NOMO-1 treated with dmso at 0.1 percent for 144 hours (cell line): Measurements from ENCODE around the gene CRTC1.

Experiments
- DNase-seq: peaks from one replicate; lab custom pipeline; 2025; ENCODE audit not compliant: unreplicated experiment; lab: John Stamatoyannopoulos, UW

CRTC1 gene

DNA sequence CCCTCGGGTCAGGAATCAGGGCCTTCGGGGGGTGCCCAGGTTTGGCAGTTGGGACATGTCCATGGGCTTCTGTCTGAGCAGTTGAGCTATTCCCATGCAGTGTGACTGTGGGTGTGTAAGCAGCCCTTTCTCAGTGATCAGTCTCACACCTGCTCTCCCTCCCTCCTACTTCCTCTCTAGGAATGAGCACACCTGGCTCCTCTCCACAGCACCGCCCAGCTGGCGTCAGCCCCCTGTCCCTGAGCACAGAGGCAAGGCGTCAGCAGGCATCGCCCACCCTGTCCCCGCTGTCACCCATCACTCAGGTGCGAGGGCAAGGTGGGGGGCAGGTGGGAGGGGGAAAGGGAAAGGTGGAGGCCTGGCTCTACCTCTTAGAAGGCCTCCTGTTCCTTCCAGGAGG lies 81.7 kb downstream of the CRTC1 start:
- no peak for DNase-seq

GRCh38 chr19:18768046-18768771 lies 84.7 kb downstream of the CRTC1 start:
- DNase-seq, result no peak

- no peak for DNase-seq
Observed at GRCh38 chr19:18768997-18769891, 85.8 kb downstream of the CRTC1 start.

DNA sequence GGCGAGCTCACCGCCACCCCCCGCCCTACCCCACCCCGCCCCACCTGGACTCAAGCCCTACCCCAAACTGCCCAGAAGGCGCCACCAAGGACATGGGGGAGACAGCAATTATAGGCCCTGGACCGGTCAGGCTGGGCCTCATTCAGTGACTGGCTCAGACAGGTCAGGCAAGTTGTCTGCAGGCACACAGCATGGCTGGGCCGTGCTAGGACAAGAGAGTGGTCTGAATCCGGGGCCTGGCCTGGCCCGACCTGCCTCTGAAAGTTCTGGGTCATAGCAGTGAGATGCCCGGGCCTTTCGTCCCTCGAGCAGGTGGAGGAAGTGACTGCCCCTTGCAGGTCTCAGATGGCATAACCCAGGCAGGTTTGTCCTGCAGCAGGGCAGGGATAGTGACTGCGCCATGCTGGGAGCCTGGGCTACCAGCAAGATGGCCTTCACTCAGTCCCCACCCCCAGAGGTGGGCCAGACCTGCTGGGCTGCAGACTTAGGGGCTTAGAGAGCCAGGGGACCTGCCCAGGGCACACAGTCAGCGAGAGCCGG lies 86.6 kb downstream of the CRTC1 start:
- DNase-seq, result no peak

- no peak for DNase-seq
Observed at GRCh38 chr19:18770663-18771327, 87.3 kb downstream of the CRTC1 start.

DNA sequence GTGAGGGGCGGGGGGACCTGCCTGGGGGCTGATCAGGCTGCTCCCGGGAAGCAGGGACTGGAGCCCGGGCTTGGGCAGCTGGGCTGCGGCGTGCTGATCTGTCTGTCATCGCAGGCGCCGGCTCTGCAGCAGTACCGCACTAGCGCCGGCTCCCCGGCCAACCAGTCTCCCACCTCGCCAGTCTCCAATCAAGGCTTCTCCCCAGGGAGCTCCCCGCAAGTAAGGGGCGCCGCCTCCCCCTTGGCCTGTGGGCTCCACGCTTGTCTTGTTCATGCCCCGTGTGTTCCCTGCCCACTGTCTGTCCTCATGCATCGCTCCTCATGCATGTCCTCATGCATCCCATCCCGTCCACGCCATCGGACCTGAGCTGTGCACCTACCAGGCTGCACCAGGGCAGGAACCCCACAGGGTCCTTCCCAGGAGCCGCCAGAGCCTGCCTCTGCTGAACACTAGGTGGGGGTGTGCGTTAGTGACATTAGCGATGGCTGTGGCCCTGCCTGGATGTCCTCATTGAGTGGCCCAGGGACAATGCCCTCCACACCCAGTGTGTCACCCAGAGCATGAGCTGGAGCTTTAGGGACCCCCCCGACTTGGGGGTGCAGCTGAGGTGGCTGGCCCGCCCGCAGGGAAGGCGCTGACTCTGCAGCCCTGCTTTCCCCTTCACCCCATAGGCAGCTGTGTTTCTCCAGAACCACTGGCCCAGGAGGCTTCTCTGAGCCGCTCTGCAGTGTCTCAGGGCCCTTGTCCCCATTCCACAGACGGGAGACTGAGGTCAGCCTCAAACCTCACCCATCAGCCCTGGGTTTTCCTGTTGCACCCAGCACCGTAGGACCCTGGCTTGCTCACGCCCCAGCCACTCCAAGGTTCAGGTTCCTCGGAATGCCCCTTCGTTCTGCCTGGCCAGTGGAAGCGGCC lies 88.1 kb downstream of the CRTC1 start:
- DNase-seq, result no peak

DNA sequence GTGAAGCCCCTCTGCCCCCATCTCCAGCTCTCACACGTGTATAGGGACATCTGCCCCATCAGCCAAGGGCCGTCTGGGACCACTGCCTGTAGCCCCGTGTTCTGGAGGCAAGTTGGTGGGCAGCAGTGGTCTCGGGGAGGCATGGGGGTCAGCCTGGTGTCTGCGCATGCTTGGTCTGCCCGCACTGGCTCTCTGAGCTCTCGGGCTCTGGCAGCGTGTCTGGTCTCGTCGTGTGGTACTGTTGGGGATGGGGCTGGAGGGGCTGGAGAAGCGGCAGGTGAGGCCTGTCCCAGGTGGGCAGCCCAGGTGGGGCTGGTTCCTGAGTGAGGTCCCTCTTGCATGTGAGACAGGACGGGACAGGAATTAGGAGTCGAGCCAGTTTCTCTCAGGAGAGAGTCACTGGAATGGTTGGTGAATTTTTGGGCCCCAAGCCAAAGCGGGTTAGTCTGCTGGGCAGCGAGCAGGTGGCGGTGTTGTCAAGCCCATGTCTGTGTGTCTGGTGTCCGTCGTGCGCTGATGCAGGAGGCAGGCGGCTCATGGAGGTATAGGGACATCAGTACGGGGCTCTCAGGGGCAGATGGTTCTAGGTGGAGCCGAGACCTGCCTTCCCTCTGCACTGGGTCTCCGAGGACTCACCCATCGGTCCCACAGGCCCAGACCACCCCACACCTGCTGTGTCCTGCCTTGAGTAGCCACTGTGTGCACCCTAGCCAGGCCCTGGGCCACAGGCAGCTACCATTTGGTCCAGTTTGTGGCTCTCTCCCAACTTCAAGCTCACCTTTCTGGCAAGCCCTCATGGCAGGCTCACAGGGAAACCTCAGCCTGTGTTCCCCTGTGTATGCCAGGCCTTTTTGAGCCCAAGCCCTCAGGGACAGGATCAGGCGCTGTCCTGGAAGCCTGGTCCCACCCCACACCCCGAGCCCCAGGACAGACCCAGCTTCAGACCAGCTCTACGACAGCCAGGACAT lies 89.4 kb downstream of the CRTC1 start:
- DNase-seq, result no peak

GRCh38 chr19:18773682-18774081 lies 90.2 kb downstream of the CRTC1 start:
- DNase-seq, result no peak

GRCh38 chr19:18774107-18774506 lies 90.6 kb downstream of the CRTC1 start:
- no peak for DNase-seq

GRCh38 chr19:18774782-18775444 lies 91.4 kb downstream of the CRTC1 start:
- no peak for DNase-seq

DNA sequence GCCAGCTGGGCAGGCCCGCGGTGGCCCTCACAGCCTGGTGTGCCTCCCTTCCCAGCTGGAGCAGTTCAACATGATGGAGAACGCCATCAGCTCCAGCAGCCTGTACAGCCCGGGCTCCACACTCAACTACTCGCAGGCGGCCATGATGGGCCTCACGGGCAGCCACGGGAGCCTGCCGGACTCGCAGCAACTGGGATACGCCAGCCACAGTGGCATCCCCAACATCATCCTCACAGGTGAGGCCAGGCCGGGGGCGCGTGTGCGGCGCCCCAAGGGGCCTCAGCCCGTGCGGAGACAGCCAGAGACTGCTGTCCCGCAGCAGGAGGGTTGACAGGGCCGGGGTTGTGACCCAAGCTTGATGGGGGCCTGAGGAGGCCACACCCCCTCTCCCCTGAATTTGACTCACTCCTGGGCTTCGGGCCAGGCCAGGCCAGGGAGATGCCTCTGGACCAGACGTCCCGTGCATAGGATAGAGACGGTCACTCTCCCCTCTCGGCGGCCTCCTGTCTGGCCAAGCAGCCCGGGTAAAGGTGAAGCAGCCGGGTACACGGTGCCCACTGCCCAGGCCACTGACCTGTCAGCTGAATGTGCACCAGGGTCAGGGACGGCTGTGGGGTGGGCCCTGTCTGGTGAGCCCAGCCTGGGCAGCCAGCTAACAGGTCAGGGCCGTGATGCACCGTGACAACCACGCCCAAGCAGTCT lies 92.3 kb downstream of the CRTC1 start:
- DNase-seq, result no peak

GRCh38 chr19:18776288-18776594 lies 92.8 kb downstream of the CRTC1 start:
- no peak for DNase-seq

DNA sequence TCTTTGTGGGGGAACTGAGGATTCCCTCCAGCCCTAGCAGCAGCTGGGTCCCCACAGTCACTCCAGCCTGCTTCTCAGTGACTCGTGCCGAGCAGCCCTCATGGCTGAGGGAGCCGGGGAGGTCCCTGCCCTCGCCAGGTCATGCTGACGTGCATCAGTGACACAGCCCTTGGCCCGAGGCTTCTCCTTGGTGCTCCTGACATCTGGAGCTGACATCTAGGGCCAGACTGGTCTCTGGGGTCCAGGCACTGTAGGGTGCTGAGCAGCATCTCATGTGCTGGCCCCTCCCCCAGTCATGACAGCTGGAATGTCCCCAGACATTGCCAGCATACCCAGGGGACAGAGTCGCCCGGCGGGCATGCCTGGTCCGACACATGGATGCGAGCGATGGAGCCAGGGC lies 93.3 kb downstream of the CRTC1 start:
- no peak for DNase-seq

DNA sequence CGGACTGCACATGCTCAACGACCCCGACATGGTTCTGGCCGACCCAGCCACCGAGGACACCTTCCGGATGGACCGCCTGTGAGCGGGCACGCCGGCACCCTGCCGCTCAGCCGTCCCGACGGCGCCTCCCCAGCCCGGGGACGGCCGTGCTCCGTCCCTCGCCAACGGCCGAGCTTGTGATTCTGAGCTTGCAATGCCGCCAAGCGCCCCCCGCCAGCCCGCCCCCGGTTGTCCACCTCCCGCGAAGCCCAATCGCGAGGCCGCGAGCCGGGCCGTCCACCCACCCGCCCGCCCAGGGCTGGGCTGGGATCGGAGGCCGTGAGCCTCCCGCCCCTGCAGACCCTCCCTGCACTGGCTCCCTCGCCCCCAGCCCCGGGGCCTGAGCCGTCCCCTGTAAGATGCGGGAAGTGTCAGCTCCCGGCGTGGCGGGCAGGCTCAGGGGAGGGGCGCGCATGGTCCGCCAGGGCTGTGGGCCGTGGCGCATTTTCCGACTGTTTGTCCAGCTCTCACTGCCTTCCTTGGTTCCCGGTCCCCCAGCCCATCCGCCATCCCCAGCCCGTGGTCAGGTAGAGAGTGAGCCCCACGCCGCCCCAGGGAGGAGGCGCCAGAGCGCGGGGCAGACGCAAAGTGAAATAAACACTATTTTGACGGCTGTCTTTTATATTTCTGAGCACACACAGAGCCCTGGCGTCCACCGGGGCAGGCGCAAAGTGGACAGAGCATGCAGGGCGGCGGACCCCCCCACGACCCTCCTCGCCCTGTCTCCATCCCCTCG lies 94.0 kb downstream of the CRTC1 start:
- DNase-seq, result no peak

- DNase-seq, result no peak
Observed at GRCh38 chr19:18778076-18778389, 94.6 kb downstream of the CRTC1 start.

GRCh38 chr19:18778826-18779495 lies 95.5 kb downstream of the CRTC1 start:
- DNase-seq, result no peak

DNA sequence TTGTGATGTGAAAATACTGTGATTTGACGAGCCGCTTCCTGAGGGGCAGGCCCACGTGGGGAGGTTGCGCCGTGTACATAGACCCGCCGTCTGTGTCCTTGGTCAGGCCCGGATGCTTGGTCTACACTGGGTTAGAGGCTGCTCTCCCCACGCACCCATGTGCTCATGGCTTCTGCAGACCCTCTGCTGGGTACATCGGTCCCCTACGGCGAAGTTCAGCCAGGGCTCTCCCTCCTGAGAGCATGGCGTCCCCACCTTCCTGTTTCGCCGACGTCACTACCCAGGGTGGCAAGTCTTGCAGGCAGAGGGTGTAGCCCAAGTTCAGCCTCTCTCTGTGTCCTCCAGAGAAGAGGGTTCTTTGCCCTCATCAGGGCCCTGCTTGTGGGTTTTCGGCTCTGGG lies 96.6 kb downstream of the CRTC1 start:
- no peak for DNase-seq
